ENCODE measurements around the gene PROM2. TPM values are rescaled to one million over a fixed set of nuclear protein-coding genes. Genes with fewer than 3 reads are reported as not detected.

The PROM2 gene
- total RNA-seq, 4 donors from 2014 or later = 96.8 to 166 (median 131) TPM

DNA sequence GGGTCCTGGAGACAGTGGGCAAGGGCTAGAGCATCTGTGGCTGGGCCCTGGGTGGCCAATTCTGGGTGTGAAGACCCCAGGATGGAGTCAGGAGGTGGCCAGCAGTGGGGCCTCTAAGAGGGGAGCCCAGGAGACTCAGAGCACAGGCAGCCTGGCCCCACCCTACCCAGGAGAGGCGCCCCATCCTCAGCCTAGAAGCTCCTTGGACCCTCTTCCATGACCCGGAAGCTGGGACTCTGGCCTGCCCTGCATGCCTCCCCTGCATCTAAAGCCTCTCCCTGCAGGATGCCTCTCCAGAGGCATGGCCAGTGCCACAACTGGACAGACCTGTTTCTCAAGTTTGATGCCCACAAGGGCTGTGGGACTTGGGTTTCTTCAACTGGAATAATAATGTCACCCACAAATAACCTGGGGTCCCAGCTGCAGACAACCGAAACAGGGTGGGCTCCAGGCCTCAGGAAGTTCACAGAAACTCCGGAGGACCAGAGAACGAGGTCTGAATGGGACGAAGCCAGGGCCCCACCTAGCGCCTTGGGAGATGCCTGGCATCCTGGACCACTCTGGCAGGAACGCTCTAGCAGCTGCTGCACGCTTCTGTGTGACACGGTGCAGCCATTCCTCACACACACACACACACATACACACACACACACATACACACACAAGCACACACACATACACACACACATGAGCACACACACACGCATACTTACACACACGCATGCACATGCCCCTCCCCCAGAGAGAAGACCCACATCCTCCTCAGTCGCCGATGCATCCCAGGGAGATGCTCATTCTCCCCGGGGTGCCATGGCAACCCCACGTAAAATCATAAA, 39.3 kb downstream of the PROM2 start:
- H3K9me3 ChIP-seq = no peaks in the 10 kb centered on the region
- H3K4me1 ChIP-seq = peaks cover 33% of the 10 kb centered on the region
- WGBS = 66% methylated on average over 15 of the region's 16 CpGs
- DNase-seq (ENCODE audit: low spot score in 2 of 2) = no peak
- H3K27ac ChIP-seq = no peak overlapping the region
- no peaks in the 10 kb centered on the region for H3K36me3 ChIP-seq
- TF ChIP-seq EP300 (IDR thresholded peaks at IDR 0.05) (no peak), POLR2AphosphoS5 (IDR thresholded peaks at IDR 0.05) (no peak), POLR2A (IDR thresholded peaks at IDR 0.05) (no peak)
- TF ChIP-seq, protein P1, sequence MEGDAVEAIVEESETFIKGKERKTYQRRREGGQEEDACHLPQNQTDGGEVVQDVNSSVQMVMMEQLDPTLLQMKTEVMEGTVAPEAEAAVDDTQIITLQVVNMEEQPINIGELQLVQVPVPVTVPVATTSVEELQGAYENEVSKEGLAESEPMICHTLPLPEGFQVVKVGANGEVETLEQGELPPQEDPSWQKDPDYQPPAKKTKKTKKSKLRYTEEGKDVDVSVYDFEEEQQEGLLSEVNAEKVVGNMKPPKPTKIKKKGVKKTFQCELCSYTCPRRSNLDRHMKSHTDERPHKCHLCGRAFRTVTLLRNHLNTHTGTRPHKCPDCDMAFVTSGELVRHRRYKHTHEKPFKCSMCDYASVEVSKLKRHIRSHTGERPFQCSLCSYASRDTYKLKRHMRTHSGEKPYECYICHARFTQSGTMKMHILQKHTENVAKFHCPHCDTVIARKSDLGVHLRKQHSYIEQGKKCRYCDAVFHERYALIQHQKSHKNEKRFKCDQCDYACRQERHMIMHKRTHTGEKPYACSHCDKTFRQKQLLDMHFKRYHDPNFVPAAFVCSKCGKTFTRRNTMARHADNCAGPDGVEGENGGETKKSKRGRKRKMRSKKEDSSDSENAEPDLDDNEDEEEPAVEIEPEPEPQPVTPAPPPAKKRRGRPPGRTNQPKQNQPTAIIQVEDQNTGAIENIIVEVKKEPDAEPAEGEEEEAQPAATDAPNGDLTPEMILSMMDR (IDR thresholded peaks at IDR 0.05) = no peak
- peaks cover 3% of the 10 kb centered on the region for H3K27me3 ChIP-seq
- no peak overlapping the region for H3K4me3 ChIP-seq

DNA sequence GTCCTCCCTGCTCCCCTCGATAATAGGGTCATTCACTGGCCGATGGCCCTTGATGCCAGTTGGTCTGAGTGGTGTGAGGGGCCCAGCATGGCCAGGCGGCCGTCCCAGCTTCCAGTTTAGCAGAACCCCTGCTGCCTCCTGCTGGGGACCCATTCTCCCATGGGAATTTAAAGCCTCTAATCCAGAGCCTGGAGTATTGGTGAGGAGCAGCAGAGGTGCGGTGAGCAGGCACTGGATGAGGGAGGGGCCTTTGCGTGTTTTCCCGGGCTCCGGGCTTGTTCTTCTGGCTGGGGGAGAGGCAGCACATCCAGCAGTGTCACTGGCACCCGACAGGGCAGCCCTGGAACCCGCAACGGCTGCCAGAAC, 40.3 kb downstream of the PROM2 start:
- no peaks in the 10 kb centered on the region for H3K36me3 ChIP-seq
- H3K27ac ChIP-seq = no peak overlapping the region
- H3K9me3 ChIP-seq = no peaks in the 10 kb centered on the region
- H3K4me3 ChIP-seq = no peak overlapping the region
- peaks cover 37% of the 10 kb centered on the region for H3K4me1 ChIP-seq
- no peak for DNase-seq (ENCODE audit: low spot score in 2 of 2)
- H3K27me3 ChIP-seq = peaks cover 3% of the 10 kb centered on the region
- no CpG with 5 or more reads among the region's 11 CpGs for WGBS
- TF ChIP-seq, protein P1 (IDR thresholded peaks at IDR 0.05) = no peak
- TF ChIP-seq POLR2A (IDR thresholded peaks at IDR 0.05) (no peak), EP300 (IDR thresholded peaks at IDR 0.05) (no peak), POLR2AphosphoS5 (IDR thresholded peaks at IDR 0.05) (no peak)

DNA sequence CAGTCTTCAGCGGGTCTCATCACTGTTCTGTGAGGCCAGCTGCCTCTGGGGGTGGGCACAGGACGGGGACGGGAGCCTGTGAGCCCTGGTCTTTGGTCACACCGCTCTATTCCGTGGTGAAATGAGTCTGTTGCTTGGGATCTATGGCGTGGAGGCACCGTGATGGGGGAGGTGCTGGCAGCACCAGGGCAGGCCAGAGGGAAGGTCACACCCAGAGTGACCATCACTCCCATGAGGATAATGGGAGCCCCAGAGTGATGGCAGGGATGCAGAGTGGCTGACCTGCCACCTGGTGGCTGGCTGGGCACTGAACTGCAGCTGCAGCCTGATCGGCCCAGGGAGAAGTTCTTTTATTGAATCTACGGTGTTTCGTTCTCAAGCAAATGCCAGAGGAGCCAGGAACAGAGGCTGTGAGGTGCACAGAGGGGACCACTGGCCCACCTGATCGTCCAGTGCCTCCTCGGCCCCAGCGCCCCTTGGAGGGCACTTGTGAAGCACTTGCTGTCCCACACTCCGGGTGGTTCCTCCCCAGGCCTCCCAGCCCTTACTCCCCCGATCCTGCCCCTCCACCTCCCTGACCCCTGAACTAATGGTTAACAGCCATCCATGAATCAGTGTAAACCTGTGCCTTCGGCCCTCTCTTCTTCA, 40.8 kb downstream of the PROM2 start:
- Histone ChIP-seq H3K36me3 (no peaks in the 10 kb centered on the region), H3K4me3 (no peak overlapping the region), H3K27ac (no peak overlapping the region), H3K27me3 (peaks cover 3% of the 10 kb centered on the region), H3K4me1 (peaks cover 42% of the 10 kb centered on the region), H3K9me3 (no peaks in the 10 kb centered on the region)
- TF ChIP-seq, protein P1 (IDR thresholded peaks at IDR 0.05) = peak; percentile 25 to 65
- TF ChIP-seq POLR2AphosphoS5 (IDR thresholded peaks at IDR 0.05) (no peak), EP300 (IDR thresholded peaks at IDR 0.05) (no peak)
- no peak for DNase-seq (ENCODE audit: low spot score in 2 of 2)
- WGBS = 70% methylated on average over 15 of the region's 16 CpGs

DNA sequence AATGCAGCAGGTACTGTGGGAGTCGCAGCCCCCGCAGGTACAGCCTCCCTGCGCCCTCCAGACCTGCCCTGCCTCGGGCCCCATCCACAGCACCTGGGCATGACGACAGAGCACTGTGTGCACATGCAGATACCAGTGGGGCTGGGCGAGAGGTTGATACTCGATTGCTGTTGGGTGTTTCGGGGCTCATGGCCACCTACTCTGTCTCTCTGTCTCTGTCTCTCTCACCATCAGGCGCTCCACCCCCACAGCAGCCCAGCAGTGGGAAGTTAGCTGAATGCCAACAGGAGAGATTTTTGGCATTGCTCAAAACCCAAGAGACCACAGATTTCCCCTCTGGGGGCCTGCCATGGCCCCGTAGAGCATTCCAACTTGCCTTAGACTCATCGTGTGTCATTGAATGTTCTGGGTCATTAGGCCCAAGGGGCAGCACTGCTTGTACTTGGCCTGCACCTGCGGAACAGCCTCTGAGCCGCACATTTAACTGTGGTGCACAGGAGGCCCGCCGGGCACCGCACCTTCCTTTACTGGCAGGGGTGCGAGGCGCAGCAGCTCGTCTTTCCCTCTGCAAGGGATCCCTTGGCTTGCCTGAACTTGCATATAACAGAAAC, 41.7 kb downstream of the PROM2 start:
- no peaks in the 10 kb centered on the region for H3K9me3 ChIP-seq
- no peak overlapping the region for H3K27ac ChIP-seq
- TF ChIP-seq POLR2AphosphoS5 (IDR thresholded peaks at IDR 0.05) (no peak), POLR2A (IDR thresholded peaks at IDR 0.05) (no peak), EP300 (IDR thresholded peaks at IDR 0.05) (no peak)
- TF ChIP-seq, protein P1 (IDR thresholded peaks at IDR 0.05) = no peak
- H3K27me3 ChIP-seq = peaks cover 3% of the 10 kb centered on the region
- peaks cover 45% of the 10 kb centered on the region for H3K4me1 ChIP-seq
- DNase-seq (ENCODE audit: low spot score in 2 of 2) = no peak
- no peaks in the 10 kb centered on the region for H3K36me3 ChIP-seq
- no peak overlapping the region for H3K4me3 ChIP-seq
- WGBS = 49% methylated on average over 12 of the region's 19 CpGs
